MCF 10A (cell line): ENCODE data around the gene BARHL1. TPM values are rescaled to one million over a fixed set of nuclear protein-coding genes. Genes with fewer than 3 reads are reported as not detected.

ENCODE experiments used
- BruUV-seq: library from RNA; stranded (reverse); fragments of 400-500 nt; replicated peaks from 2 replicates; lab custom pipeline; 2021; lab: Mats Ljungman, UMichigan
- CTCF ChIA-PET: fragments of 300-600 bp; sonication (Branson Sonifier 250); formaldehyde crosslinking; extraction: SDS; loops from one replicate; lab custom pipeline; 2021; ENCODE audit warnings: antibody characterized with exemption, inconsistent platforms; lab: Yijun Ruan, JAX
- POLR2A ChIA-PET: fragments of 300-600, 350-650 bp; sonication (Branson Sonifier 250); formaldehyde crosslinking; extraction: SDS; loops from one replicate; lab custom pipeline; 2020; ENCODE audit warnings: antibody characterized with exemption, inconsistent platforms; lab: Yijun Ruan, JAX
- DNase-seq: peaks from one replicate; pipeline ENCODE4 v3.0.0-alpha.2; 2018; ENCODE audit not compliant: unreplicated experiment
- H3K27ac Mint-ChIP-seq: one replicate; pipeline ENCODE4 v1.8.0; 2022; ENCODE audit warnings: mild to moderate bottlenecking, low read depth, mixed read lengths; ENCODE audit not compliant: unreplicated experiment
- H3K27me3 Mint-ChIP-seq: one replicate; pipeline ENCODE4 v1.8.0; 2022; ENCODE audit warnings: mixed read lengths; ENCODE audit not compliant: insufficient read depth, unreplicated experiment
- H3K36me3 Mint-ChIP-seq: one replicate; pipeline ENCODE4 v1.8.0; 2022; ENCODE audit warnings: mild to moderate bottlenecking, moderate library complexity, mixed read lengths; ENCODE audit not compliant: insufficient read depth, unreplicated experiment
- H3K4me1 Mint-ChIP-seq: one replicate; pipeline ENCODE4 v1.8.0; 2022; ENCODE audit warnings: mixed read lengths; ENCODE audit not compliant: insufficient read depth, unreplicated experiment
- H3K4me3 Mint-ChIP-seq: one replicate; pipeline ENCODE4 v1.8.0; 2022; ENCODE audit warnings: mild to moderate bottlenecking, moderate library complexity, mixed read lengths; ENCODE audit not compliant: unreplicated experiment
- H3K9me3 Mint-ChIP-seq: one replicate; pipeline ENCODE4 v1.8.0; 2022; ENCODE audit warnings: mixed read lengths; ENCODE audit not compliant: unreplicated experiment
- intact Hi-C: fragments of 100-400 bp; cut with micrococcal nuclease; formaldehyde crosslinking; loops from 2 replicates; pipeline ENCODE4 v1.14.1; 2022
- total RNA-seq: library from RNA; stranded (reverse); gene quantifications from 2 replicates; pipeline ENCODE4 v1.2.3, GENCODE V29; 2022
- TF ChIP-seq, protein P1 (sequence below): fragments of 200-600 bp; IDR thresholded peaks from one replicate; pipeline ENCODE4 v1.8.0; 2022; ENCODE audit warnings: antibody characterized with exemption, mild to moderate bottlenecking; ENCODE audit not compliant: unreplicated experiment

The BARHL1 gene
- total RNA-seq, 1 experiment from 2014 or later: not detected

- Mint-ChIP-seq H3K4me1 (no peaks in the 10 kb centered on the region), H3K27ac (no peak overlapping the region), H3K36me3 (peaks cover 44% of the 10 kb centered on the region), H3K9me3 (no peaks in the 10 kb centered on the region), H3K27me3 (no peaks in the 10 kb centered on the region), H3K4me3 (no peak overlapping the region)
- BruUV-seq: no TSS peak
- TF ChIP-seq, protein P1, sequence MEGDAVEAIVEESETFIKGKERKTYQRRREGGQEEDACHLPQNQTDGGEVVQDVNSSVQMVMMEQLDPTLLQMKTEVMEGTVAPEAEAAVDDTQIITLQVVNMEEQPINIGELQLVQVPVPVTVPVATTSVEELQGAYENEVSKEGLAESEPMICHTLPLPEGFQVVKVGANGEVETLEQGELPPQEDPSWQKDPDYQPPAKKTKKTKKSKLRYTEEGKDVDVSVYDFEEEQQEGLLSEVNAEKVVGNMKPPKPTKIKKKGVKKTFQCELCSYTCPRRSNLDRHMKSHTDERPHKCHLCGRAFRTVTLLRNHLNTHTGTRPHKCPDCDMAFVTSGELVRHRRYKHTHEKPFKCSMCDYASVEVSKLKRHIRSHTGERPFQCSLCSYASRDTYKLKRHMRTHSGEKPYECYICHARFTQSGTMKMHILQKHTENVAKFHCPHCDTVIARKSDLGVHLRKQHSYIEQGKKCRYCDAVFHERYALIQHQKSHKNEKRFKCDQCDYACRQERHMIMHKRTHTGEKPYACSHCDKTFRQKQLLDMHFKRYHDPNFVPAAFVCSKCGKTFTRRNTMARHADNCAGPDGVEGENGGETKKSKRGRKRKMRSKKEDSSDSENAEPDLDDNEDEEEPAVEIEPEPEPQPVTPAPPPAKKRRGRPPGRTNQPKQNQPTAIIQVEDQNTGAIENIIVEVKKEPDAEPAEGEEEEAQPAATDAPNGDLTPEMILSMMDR: no peak
- POLR2A ChIA-PET: no interaction called here
- intact Hi-C loops: no loop called here
- DNase-seq: no peak
- CTCF ChIA-PET: no interaction called here
These were observed 9.4 kb downstream of the BARHL1 start for GRCh38 chr9:132591751-132592314.

- BruUV-seq: no TSS peak
- Mint-ChIP-seq H3K36me3 (peaks cover 44% of the 10 kb centered on the region), H3K4me1 (no peaks in the 10 kb centered on the region), H3K9me3 (no peaks in the 10 kb centered on the region), H3K27ac (no peak overlapping the region), H3K27me3 (no peaks in the 10 kb centered on the region), H3K4me3 (no peak overlapping the region)
- TF ChIP-seq, protein P1: no peak
- ChIA-PET POLR2A (no interaction called here), CTCF (no interaction called here)
- DNase-seq: no peak
- intact Hi-C loops: no loop called here
These were observed 10.0 kb downstream of the BARHL1 start for GRCh38 chr9:132592451-132592850.

GRCh38 chr9:132594412-132594811 is 12.0 kb downstream of the BARHL1 start:
- no TSS peak for BruUV-seq
- Mint-ChIP-seq H3K36me3 (peaks cover 57% of the 10 kb centered on the region), H3K4me1 (no peaks in the 10 kb centered on the region), H3K4me3 (no peak overlapping the region), H3K27me3 (no peaks in the 10 kb centered on the region), H3K9me3 (no peaks in the 10 kb centered on the region), H3K27ac (no peak overlapping the region)
- CTCF ChIA-PET: no interaction called here
- POLR2A ChIA-PET: no interaction called here
- DNase-seq: no peak
- TF ChIP-seq, protein P1: no peak
- intact Hi-C loops: no loop called here

DNA sequence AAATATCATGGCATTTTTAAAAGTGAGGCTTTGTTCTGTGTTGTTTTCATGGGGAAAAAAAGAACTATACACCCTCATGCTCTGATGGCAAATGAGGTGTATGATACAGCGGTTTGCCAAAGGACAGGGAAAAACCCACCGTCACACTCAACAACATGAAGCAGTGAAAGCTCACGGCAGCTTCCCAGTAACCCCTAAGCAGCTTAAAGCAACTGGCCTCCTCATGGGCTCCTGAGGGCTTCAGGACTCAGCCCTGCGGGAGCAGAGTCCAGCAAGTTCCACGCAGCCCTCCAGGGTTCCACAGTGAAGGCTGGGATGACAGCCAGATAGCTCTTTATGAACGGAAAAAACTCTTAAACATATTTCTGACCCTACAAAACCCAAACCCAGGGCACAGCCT is 12.9 kb downstream of the BARHL1 start:
- Mint-ChIP-seq H3K27ac (no peak overlapping the region), H3K9me3 (no peaks in the 10 kb centered on the region), H3K4me3 (no peak overlapping the region), H3K36me3 (peaks cover 61% of the 10 kb centered on the region), H3K27me3 (no peaks in the 10 kb centered on the region), H3K4me1 (no peaks in the 10 kb centered on the region)
- BruUV-seq: no TSS peak
- POLR2A ChIA-PET: no interaction called here
- CTCF ChIA-PET: interaction anchor here (0.6 kb wide), 1 partner anchor 389 kb away, joined by 3 read pairs; no protein-coding TSS in a partner anchor
- intact Hi-C loops: no loop called here
- DNase-seq: no peak
- TF ChIP-seq, protein P1: no peak
